Sigmoid colon (tissue), 7 donors: ENCODE data around the gene COL6A2. TPM values are rescaled to one million over a fixed set of nuclear protein-coding genes. Genes with fewer than 3 reads are reported as not detected.

Experiments used
- DNase-seq: peaks from one replicate; pipeline ENCODE4 v3.0.0-alpha.2; 2019
- H3K27ac ChIP-seq, 4 donors: fragments of 200-600 bp; sonication (generic); one replicate each; pipeline ENCODE4 v1.5.1; 2016 to 2019; ENCODE audit warnings: mild to moderate bottlenecking in 1 of 4
- H3K27me3 ChIP-seq, 3 donors: fragments of 200-600 bp; sonication (generic); one replicate each; pipeline ENCODE4 v1.5.1; 2019; ENCODE audit warnings: mild to moderate bottlenecking in 1 of 3
- H3K36me3 ChIP-seq, 4 donors: fragments of 200-600 bp; sonication (generic); one replicate each; pipeline ENCODE4 v1.5.1; 2016 to 2019
- H3K4me1 ChIP-seq, 4 donors: fragments of 200-600 bp; sonication (generic); one replicate each; pipeline ENCODE4 v1.5.1; 2017 to 2019
- H3K4me3 ChIP-seq, 4 donors: fragments of 200-600 bp; sonication (generic); one replicate each; pipeline ENCODE4 v1.5.1; 2017 to 2019; ENCODE audit warnings: mild to moderate bottlenecking in 2 of 4, moderate library complexity in 1 of 4
- H3K9me3 ChIP-seq, 4 donors: fragments of 200-600 bp in 3 of 4; sonication (generic) in 3 of 4; one replicate each; pipeline versions ENCODE4 v1.5.1 to v1.6.1; 2013 to 2019
- CTCF ChIP-seq, 4 experiments: fragments of 450-650 bp in 3 of 4; fragments of 200-600 bp in 1 of 4; IDR thresholded peaks; one replicate each; pipeline ENCODE4 v1.5.1; 2016 to 2019; ENCODE audit warnings: antibody characterized with exemption in 4 of 4, mild to moderate bottlenecking in 3 of 4, moderate library complexity in 2 of 4
- EP300 ChIP-seq, 4 donors: sonication (generic); formaldehyde crosslinking; IDR thresholded peaks; one replicate each; pipeline ENCODE4 v1.6.1; 2017; ENCODE audit warnings: antibody characterized with exemption in 4 of 4
- POLR2A ChIP-seq, 2 donors: fragments of 450-650 bp; IDR thresholded peaks; one replicate each; pipeline ENCODE4 v1.6.1; 2016; ENCODE audit warnings: antibody characterized with exemption in 2 of 2, mild to moderate bottlenecking in 2 of 2, moderate library complexity in 2 of 2
- POLR2AphosphoS5 ChIP-seq, 4 donors: sonication (generic); formaldehyde crosslinking; IDR thresholded peaks; one replicate each; pipeline ENCODE4 v1.6.1; 2017; ENCODE audit warnings: antibody characterized with exemption in 4 of 4
- WGBS, 2 donors: extraction: QIAGEN DNeasy Blood & Tissue Kit; methylation state at CpG; one replicate each; pipeline ENCODE4 v1.1.7; 2013; 5-methylcytosine and 5-hydroxymethylcytosine counted together
- intact Hi-C: fragments of 100-400 bp; cut with DNase I; formaldehyde crosslinking; loops from one replicate; pipeline ENCODE4 v1.15.1; 2023
- polyA plus RNA-seq, 3 donors: library from polyadenylated mRNA; stranded (reverse); fragments of 200-250 nt; gene quantifications; one replicate each; pipeline ENCODE4 v1.2.3, GENCODE V29; 2013
- total RNA-seq, 4 donors: library from RNA; depleted of rRNA; stranded (reverse); fragments of >200 nt; gene quantifications; one replicate each; pipeline ENCODE4 v1.1.0, GENCODE V29; 2016
- donor health status: healthy with polysubstance abuse.
- donor health status: Bipolar disorder and iron deficiency.
- donor health status: healthy.

Gene COL6A2
- total and polyA plus RNA-seq, 7 donors, result 14.3 to 1,745 (median 570) TPM

DNA sequence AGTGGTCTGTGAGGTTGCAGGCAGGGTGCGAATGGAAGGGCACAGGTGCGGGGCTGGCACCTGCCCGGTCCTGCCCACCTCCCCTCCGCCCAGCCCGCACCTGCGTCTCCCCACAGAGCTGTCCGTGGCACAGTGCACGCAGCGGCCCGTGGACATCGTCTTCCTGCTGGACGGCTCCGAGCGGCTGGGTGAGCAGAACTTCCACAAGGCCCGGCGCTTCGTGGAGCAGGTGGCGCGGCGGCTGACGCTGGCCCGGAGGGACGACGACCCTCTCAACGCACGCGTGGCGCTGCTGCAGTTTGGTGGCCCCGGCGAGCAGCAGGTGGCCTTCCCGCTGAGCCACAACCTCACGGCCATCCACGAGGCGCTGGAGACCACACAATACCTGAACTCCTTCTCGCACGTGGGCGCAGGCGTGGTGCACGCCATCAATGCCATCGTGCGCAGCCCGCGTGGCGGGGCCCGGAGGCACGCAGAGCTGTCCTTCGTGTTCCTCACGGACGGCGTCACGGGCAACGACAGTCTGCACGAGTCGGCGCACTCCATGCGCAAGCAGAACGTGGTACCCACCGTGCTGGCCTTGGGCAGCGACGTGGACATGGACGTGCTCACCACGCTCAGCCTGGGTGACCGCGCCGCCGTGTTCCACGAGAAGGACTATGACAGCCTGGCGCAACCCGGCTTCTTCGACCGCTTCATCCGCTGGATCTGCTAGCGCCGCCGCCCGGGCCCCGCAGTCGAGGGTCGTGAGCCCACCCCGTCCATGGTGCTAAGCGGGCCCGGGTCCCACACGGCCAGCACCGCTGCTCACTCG lies 34.1 kb downstream of the COL6A2 start:
- WGBS, 2 donors, result 96 to 97% methylated on average over 85 of the region's 85 CpGs
- peak overlapping the region in 3 of 4 donors; percentile 49 to 66 (median 55) for H3K27ac ChIP-seq
- H3K27me3 ChIP-seq, result no peaks in the 10 kb centered on the region
- H3K4me1 ChIP-seq, result no peaks in the 10 kb centered on the region
- no peaks in the 10 kb centered on the region for H3K9me3 ChIP-seq
- no peak for DNase-seq
- H3K36me3 ChIP-seq, result peaks cover 7 to 43% (median 16%) of the 10 kb centered on the region in 4 donors
- intact Hi-C loops, result no loop called here
- H3K4me3 ChIP-seq, result no peak overlapping the region
- TF ChIP-seq POLR2A (IDR thresholded peaks at IDR 0.05) (no peak), POLR2AphosphoS5 (IDR thresholded peaks at IDR 0.05) (peak; percentile 47 to 89 (median 77))

DNA sequence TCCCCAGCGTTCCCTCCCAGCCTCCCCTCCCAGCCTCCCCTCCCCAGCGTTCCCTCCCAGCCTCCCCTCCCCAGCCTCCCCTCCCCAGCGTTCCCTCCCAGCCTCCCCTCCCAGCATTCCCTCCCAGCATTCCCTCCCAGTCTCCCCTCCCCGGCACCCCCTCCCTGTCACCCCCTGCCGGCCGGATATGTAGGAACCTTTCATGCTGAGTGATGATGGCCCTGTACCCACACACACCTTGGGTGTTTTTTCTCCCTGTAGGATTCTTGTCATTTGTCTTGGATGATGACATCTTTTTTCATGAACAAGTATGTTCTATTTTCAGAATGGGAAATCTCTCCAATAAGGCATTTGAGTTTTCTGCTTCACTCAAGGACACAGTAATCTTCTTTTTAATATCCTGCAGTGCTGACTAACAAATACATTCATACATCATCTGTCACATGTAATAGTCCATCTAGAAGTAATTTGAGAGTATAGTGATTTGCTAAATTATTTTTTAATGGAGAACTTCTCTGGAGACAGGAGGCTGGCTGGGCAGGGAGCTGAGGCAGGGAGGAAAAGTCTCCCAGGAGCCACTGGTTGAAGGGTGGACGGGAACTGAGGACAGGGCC lies 38.0 kb downstream of the COL6A2 start:
- intact Hi-C loops, result no loop called here
- Histone ChIP-seq H3K36me3 (peaks cover 0 to 13% (median 0%) of the 10 kb centered on the region in 4 donors), H3K9me3 (no peaks in the 10 kb centered on the region), H3K27me3 (no peaks in the 10 kb centered on the region), H3K4me3 (no peak overlapping the region), H3K27ac (no peak overlapping the region), H3K4me1 (no peaks in the 10 kb centered on the region)
- WGBS, 2 donors, result 64 to 66% methylated on average over 7 of the region's 7 CpGs
- DNase-seq, result no peak
- TF ChIP-seq EP300 (IDR thresholded peaks at IDR 0.05) (no peak), POLR2AphosphoS5 (IDR thresholded peaks at IDR 0.05) (no peak), POLR2A (IDR thresholded peaks at IDR 0.05) (no peak), CTCF (IDR thresholded peaks at IDR 0.05) (no peak)

DNA sequence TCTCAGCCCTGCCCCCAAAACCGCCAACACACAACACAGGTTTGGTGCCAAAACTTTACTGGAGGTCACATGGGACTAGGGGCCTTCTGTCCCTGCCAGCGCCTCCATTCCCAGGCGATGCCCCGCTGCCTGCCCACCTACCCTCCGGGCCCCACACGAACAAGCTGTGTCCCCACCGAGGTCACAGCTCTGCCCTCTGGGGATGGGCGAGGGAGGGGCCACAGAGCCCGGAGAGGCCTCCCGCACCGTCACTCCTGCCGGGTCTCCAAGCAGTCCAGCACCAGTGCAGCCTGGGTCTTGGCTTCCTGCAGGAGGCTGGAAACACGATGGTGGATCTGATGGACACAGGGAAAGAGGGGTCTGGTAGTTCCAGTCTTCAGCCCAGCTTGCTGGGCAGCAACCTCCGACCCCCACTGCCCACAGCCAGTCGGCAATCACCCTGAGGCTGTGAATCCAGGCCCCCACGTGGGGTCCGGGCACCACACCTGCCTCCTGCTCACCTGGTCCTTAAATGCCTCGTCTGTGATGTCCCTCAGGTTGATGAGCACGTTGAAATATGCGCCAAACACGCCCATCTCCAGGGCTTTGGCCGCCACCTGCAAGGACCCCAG lies 38.9 kb downstream of the COL6A2 start:
- Histone ChIP-seq H3K9me3 (no peaks in the 10 kb centered on the region), H3K4me1 (no peaks in the 10 kb centered on the region), H3K27me3 (no peaks in the 10 kb centered on the region), H3K4me3 (no peak overlapping the region), H3K27ac (no peak overlapping the region), H3K36me3 (peaks cover 0 to 13% (median 0%) of the 10 kb centered on the region in 4 donors)
- no peak for DNase-seq
- intact Hi-C loops, result no loop called here
- WGBS, 2 donors, result 65 to 78% methylated on average over 22 of the region's 22 CpGs
- TF ChIP-seq CTCF (IDR thresholded peaks at IDR 0.05), result no peak
- TF ChIP-seq EP300 (IDR thresholded peaks at IDR 0.05), result no peak
- no peak for TF ChIP-seq POLR2A (IDR thresholded peaks at IDR 0.05)
- TF ChIP-seq POLR2AphosphoS5 (IDR thresholded peaks at IDR 0.05), result no peak

- H3K4me3 ChIP-seq, result no peak overlapping the region
- H3K9me3 ChIP-seq, result no peaks in the 10 kb centered on the region
- no peak for TF ChIP-seq POLR2A (IDR thresholded peaks at IDR 0.05)
- TF ChIP-seq CTCF (IDR thresholded peaks at IDR 0.05), result no peak
- TF ChIP-seq EP300 (IDR thresholded peaks at IDR 0.05), result no peak
- DNase-seq, result no peak
- intact Hi-C loops, result no loop called here
- H3K27me3 ChIP-seq, result no peaks in the 10 kb centered on the region
- no peaks in the 10 kb centered on the region for H3K4me1 ChIP-seq
- no peak overlapping the region for H3K27ac ChIP-seq
- 68 to 92% methylated on average over 7 of the region's 7 CpGs for WGBS, 2 donors
- peaks cover 0 to 5% (median 0%) of the 10 kb centered on the region in 4 donors for H3K36me3 ChIP-seq
Observed at GRCh38 chr21:46137908-46138307, 40.0 kb downstream of the COL6A2 start.

DNA sequence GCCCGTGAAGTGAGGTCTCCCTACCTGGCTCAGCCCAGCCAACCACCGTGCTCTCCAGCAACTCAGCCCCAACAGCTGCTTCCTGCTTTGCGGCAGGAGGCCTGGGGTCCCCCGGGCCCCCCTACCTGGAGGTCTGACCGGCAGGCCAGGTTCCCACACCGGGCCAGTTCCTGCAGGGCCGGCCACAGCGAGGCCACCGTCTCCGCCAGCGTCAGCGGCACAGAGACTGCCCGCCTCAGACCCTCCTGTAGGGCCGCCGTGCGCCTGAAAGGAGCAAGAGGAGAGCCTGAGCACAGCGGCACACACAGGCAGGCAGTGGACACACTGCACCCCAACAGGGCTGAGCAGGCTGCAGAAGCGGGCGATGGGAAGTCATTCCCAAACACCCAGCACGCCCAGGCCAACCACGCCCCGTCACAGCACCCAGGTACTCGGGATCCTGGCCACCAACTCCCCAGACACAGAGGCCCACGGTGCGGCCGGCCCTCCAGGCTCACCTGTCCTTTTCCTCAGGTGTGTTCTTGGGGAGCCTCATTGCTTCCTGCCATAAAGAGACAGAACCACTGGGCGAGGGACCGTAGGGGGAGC lies 40.6 kb downstream of the COL6A2 start:
- no peak for DNase-seq
- H3K4me1 ChIP-seq, result peaks cover 0 to 3% (median 0%) of the 10 kb centered on the region in 4 donors
- no peaks in the 10 kb centered on the region for H3K9me3 ChIP-seq
- no peak overlapping the region for H3K27ac ChIP-seq
- H3K27me3 ChIP-seq, result no peaks in the 10 kb centered on the region
- 82 to 84% methylated on average over 28 of the region's 28 CpGs for whole genome bisulfite sequencing, 2 donors
- H3K36me3 ChIP-seq, result no peaks in the 10 kb centered on the region
- intact Hi-C loops, result no loop called here
- TF ChIP-seq CTCF (IDR thresholded peaks at IDR 0.05), result no peak
- no peak for TF ChIP-seq POLR2AphosphoS5 (IDR thresholded peaks at IDR 0.05)
- no peak for TF ChIP-seq POLR2A (IDR thresholded peaks at IDR 0.05)
- no peak for TF ChIP-seq EP300 (IDR thresholded peaks at IDR 0.05)
- H3K4me3 ChIP-seq, result no peak overlapping the region
